Measurements from ENCODE around the gene TEKT1. TPM values are rescaled to one million over a fixed set of nuclear protein-coding genes. Genes with fewer than 3 reads are reported as not detected.

Gene TEKT1
- total RNA-seq, 2 experiments from 2014 or later = not detected

GRCh38 chr17:6761779-6762178 lies 69.8 kb downstream of the TEKT1 start:
- ATAC-seq (ENCODE audit: poor library complexity) (no peak), DNase-seq (no peak)
- peaks cover 0 to 7% of the 10 kb centered on the region in 2 experiments for H3K9me3 ChIP-seq (ENCODE audit: control insufficient read depth in 1 of 2, insufficient read depth in 1 of 2, low read length in 2 of 2)
- Mint-ChIP-seq H3K27ac (no peak overlapping the region), H3K36me3 (ENCODE audit: low read depth) (peaks cover 98% of the 10 kb centered on the region), H3K9me3 (peaks cover 11% of the 10 kb centered on the region), H3K27me3 (no peaks in the 10 kb centered on the region), H3K4me3 (no peak overlapping the region), H3K4me1 (ENCODE audit: low read depth) (peaks cover 24% of the 10 kb centered on the region)
- no peak overlapping the region for H3K4me3 ChIP-seq (ENCODE audit: low read length)
- ChIA-PET POLR2A (no interaction called here), CTCF (interaction anchor here (1.2 kb wide), 1 partner anchor 10 kb away, joined by 3 read pairs; no protein-coding TSS in a partner anchor)
- TF ChIP-seq CTCF (IDR thresholded peaks at IDR 0.05) = no peak
- intact Hi-C loops (cut with DNase I, micrococcal nuclease) = no loop called here
- H3K27ac ChIP-seq (ENCODE audit: low read depth in 1 of 2, low read length in 2 of 2) = no peak overlapping the region
- H3K36me3 ChIP-seq (ENCODE audit: insufficient read depth, low read length) = peaks cover 85% of the 10 kb centered on the region
- H3K27me3 ChIP-seq (ENCODE audit: control insufficient read depth in 1 of 2, insufficient read depth in 2 of 2, low read length in 2 of 2) = no peaks in the 10 kb centered on the region
- peaks cover 21% of the 10 kb centered on the region for H3K4me1 ChIP-seq (ENCODE audit: insufficient read depth, low read length)

- Histone ChIP-seq H3K27ac (ENCODE audit: low read depth in 1 of 2, low read length in 2 of 2) (no peak overlapping the region), H3K27me3 (ENCODE audit: control insufficient read depth in 1 of 2, insufficient read depth in 2 of 2, low read length in 2 of 2) (no peaks in the 10 kb centered on the region), H3K4me1 (ENCODE audit: insufficient read depth, low read length) (peaks cover 56% of the 10 kb centered on the region), H3K4me3 (ENCODE audit: low read length) (no peak overlapping the region), H3K9me3 (ENCODE audit: control insufficient read depth in 1 of 2, insufficient read depth in 1 of 2, low read length in 2 of 2) (no peaks in the 10 kb centered on the region), H3K36me3 (ENCODE audit: insufficient read depth, low read length) (peaks cover 47% of the 10 kb centered on the region)
- CTCF ChIA-PET = no interaction called here
- no peaks in the 10 kb centered on the region for H3K9me3 Mint-ChIP-seq
- TF ChIP-seq CTCF (IDR thresholded peaks at IDR 0.05) = no peak
- intact Hi-C loops (cut with DNase I, micrococcal nuclease) = loop anchor here (5.0 to 10.0 kb wide), 2 partner anchors 105 to 257 kb away; partner anchors contain the start of genes C17orf100 (in 2 of the 2), MED31 (in 2 of the 2) and RNASEK (in 1 of the 2)
- peak overlapping the region; percentile 82 for H3K4me3 Mint-ChIP-seq
- DNase-seq (no peak), ATAC-seq (ENCODE audit: poor library complexity) (no peak)
- H3K36me3 Mint-ChIP-seq (ENCODE audit: low read depth) = peaks cover 68% of the 10 kb centered on the region
- peak overlapping the region; percentile 86 for H3K27ac Mint-ChIP-seq
- no peaks in the 10 kb centered on the region for H3K27me3 Mint-ChIP-seq
- POLR2A ChIA-PET = interaction anchor here (0.9 kb wide), 1 partner anchor 18 kb away, joined by 3 read pairs; the partner anchor contains the start of gene FBXO39
- H3K4me1 Mint-ChIP-seq (ENCODE audit: low read depth) = peaks cover 53% of the 10 kb centered on the region
Measured at GRCh38 chr17:6757747-6758146, 73.8 kb downstream of the TEKT1 start.

- TF ChIP-seq CTCF (IDR thresholded peaks at IDR 0.05) = no peak
- H3K4me3 Mint-ChIP-seq = peak overlapping the region; percentile 95
- ATAC-seq (ENCODE audit: poor library complexity) = no peak
- H3K4me1 ChIP-seq (ENCODE audit: insufficient read depth, low read length) = peaks cover 61% of the 10 kb centered on the region
- CTCF ChIA-PET = no interaction called here
- peak overlapping the region; percentile 2 to 66 for H3K27ac ChIP-seq (ENCODE audit: low read depth in 1 of 2, low read length in 2 of 2)
- H3K4me1 Mint-ChIP-seq (ENCODE audit: low read depth) = peaks cover 57% of the 10 kb centered on the region
- no peaks in the 10 kb centered on the region for H3K27me3 Mint-ChIP-seq
- POLR2A ChIA-PET = no interaction called here
- intact Hi-C loops (cut with DNase I, micrococcal nuclease) = loop anchor here (5.0 to 10.0 kb wide), 2 partner anchors 104 to 258 kb away; partner anchors contain the start of genes C17orf100 (in 2 of the 2), MED31 (in 2 of the 2) and RNASEK (in 1 of the 2)
- peak overlapping the region; percentile 77 for H3K4me3 ChIP-seq (ENCODE audit: low read length)
- peak in 6 of 14 experiments; percentile 4 to 54 (median 18) for DNase-seq
- H3K27ac Mint-ChIP-seq = peak overlapping the region; percentile 86
- H3K27me3 ChIP-seq (ENCODE audit: control insufficient read depth in 1 of 2, insufficient read depth in 2 of 2, low read length in 2 of 2) = no peaks in the 10 kb centered on the region
- H3K36me3 ChIP-seq (ENCODE audit: insufficient read depth, low read length) = peaks cover 34% of the 10 kb centered on the region
- peaks cover 56% of the 10 kb centered on the region for H3K36me3 Mint-ChIP-seq (ENCODE audit: low read depth)
- no peaks in the 10 kb centered on the region for H3K9me3 ChIP-seq (ENCODE audit: control insufficient read depth in 1 of 2, insufficient read depth in 1 of 2, low read length in 2 of 2)
- H3K9me3 Mint-ChIP-seq = no peaks in the 10 kb centered on the region
Measured at GRCh38 chr17:6756425-6757031, 75.0 kb downstream of the TEKT1 start.
